GM12872 (cell line): ENCODE measurements around the gene AIM2.

Experiments
- CTCF ChIP-seq: IDR thresholded peaks from 3 replicates; pipeline ENCODE4 v1.5.1; 2011; ENCODE audit warnings: low read depth, mild to moderate bottlenecking, low read length, moderate library complexity; ENCODE audit not compliant: insufficient read depth

Gene AIM2

DNA sequence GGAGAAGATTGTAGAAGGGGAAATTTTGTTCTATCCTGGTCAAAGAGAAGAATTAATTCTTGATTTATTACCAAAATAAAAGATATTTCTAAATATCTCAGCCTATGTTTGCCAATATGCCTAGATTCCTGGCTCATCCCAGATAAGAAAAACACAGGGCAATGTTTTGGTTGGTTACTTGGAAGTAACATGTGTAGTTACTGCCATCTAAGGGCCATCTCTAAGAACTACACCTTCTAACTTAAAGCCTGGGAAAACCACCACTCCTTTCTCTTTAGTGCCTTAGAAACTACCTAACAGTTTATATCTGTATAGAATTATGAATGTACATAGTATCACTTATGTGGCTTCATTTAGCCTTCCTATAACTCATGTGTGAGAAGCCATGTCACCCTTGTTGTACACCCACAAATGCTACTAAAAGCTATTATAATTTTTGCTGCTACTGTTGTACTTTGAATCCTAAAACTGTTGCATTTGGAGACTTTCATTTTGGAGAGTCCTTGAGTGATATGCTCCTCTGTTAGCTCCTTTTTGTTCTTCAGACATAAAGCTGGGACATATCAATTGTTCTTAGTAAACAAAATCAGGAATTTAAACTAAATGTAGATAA, 4.5 kb downstream of the AIM2 start:
- TF ChIP-seq CTCF, result peak; percentile 75

- TF ChIP-seq CTCF, result no peak
Measured at GRCh38 chr1:159068886-159069285, 7.7 kb downstream of the AIM2 start.

GRCh38 chr1:159067699-159068621, 8.6 kb downstream of the AIM2 start:
- TF ChIP-seq CTCF, result no peak

GRCh38 chr1:159066108-159066507, 10.5 kb downstream of the AIM2 start:
- no peak for TF ChIP-seq CTCF

GRCh38 chr1:159065106-159065505, 11.5 kb downstream of the AIM2 start:
- TF ChIP-seq CTCF, result no peak

GRCh38 chr1:159058751-159059150, 17.8 kb downstream of the AIM2 start:
- no peak for TF ChIP-seq CTCF

DNA sequence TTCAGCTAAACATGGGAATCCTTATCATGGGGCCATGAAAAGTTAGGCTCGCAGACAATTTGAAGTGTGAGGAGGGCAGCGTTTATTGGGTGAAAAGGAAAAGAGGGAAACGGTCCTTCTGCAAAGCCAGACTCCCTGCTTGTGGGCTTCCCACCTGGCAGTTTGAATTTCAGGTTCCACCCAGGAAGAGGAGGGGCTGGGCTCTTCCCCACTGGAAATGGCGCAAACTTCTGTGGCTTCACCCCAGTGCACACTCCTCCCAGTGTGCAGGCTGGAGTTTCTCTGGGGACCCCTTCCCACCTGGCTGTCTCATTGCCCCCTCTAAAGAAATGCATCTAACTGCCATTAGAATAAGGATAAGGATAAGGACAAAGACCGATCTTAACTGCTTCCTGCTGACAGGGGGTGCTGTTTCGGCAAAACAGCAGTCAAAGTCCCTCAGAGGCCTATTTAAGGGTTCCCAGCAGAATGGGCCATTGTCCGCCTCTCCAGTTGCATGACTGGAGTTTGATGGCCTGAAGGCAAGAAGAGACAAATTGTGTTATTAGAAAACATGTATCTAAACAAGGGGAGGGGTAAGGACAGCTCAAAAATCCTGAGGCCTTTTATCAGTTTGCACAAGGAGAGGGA, 20.4 kb downstream of the AIM2 start:
- peak; percentile 26; the same call in 1 of the 3 replicates for TF ChIP-seq CTCF
